AG10803 (cell line): ENCODE data around the gene PLPPR2.
A peak's percentile ranks its signal among the peaks of the same experiment; 100 is the strongest.
"Not testable (repeated sequence)": the region's sequence is repeated elsewhere in the genome, so short reads cannot be mapped to it uniquely, and the experiment has no call there.

Experiments used
- DNase-seq: peaks from one replicate; pipeline ENCODE4 v3.0.0; 2010; ENCODE audit warnings: low read depth
- H3K4me3 ChIP-seq: 2 replicates; pipeline ENCODE4 v1.5.1; 2011; ENCODE audit warnings: mild to moderate bottlenecking, low read length, control low read depth
- TF ChIP-seq, protein P1 (sequence below): conservative IDR thresholded peaks from 2 replicates; pipeline ENCODE4 v1.5.1; 2011; ENCODE audit warnings: mild to moderate bottlenecking, low read length, control low read depth, inconsistent platforms

The PLPPR2 gene

DNA sequence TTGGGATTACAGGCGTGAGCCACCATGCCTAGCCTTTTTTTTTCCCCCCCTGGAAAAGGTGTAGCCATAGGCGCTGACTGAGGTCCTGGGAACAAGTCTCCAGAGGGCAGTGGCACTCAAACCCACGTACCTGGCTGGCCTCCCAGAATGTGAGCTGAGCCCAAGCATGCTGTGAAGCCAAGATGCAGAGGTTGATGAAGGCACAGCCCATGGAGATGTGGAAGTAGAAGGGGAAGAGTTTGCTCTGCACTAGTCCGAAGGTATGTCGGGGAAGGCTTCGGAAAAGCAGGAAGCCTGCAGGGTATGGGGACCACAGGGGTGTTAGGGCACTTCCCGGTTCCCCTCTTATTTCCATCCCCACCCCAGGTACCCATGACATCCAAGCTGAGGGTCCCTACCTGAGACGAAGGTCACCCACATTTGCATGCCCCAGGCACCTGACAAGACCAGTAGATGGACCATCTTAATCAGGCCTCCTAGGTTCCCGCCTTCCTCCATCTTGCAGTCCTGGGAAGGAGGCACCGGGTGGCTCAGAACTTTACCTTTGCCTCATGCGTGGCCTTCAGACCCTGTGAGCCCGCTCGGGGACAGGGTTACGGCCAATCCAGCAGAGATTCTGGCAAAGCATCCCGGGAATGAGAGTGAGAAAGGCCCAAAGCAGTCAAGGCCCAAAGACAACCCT is 10.0 kb upstream of the PLPPR2 start:
- DNase-seq: no peak
- H3K4me3 ChIP-seq: peak overlapping the region; percentile 87
- TF ChIP-seq, protein P1, sequence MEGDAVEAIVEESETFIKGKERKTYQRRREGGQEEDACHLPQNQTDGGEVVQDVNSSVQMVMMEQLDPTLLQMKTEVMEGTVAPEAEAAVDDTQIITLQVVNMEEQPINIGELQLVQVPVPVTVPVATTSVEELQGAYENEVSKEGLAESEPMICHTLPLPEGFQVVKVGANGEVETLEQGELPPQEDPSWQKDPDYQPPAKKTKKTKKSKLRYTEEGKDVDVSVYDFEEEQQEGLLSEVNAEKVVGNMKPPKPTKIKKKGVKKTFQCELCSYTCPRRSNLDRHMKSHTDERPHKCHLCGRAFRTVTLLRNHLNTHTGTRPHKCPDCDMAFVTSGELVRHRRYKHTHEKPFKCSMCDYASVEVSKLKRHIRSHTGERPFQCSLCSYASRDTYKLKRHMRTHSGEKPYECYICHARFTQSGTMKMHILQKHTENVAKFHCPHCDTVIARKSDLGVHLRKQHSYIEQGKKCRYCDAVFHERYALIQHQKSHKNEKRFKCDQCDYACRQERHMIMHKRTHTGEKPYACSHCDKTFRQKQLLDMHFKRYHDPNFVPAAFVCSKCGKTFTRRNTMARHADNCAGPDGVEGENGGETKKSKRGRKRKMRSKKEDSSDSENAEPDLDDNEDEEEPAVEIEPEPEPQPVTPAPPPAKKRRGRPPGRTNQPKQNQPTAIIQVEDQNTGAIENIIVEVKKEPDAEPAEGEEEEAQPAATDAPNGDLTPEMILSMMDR: no peak

DNA sequence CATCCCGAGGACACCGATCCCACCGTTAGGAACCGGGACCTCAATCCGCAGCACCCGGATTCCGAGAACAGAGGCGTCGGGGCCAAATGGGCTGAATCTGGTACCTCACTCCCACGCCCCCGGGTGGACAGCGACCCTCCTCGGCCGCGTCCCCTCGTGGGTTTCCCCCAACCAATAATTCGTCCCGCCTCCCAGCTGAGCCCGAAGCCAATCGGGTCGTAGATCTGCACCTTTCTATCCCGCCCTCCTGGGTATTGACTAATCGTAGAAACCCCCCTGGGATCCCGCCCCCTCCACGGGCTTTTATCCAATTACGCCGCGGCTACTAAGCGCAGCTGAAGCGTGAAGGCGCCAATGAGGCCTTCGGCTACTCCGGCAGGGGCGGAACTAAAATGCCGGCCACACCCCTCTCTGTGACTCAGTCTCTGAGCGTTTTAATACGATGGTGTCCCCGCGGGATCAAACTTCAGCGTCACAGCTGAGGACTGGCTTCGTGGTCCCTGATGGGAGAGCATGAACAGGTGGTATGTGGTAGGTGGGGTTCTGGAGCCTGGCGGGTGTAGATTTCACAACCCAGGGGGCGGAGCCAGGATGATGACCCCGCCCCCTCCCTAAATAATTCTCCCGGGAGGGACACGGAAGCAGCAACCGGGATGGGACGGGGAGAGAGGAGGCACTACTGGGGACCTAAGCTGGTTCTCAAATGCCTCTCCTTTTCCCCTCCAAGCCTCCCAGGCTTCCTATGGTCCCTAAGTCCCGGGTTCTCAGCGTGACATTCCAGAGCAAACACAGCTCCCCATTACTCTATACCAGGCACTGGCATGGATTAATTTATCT is 8.9 kb upstream of the PLPPR2 start, which contains the start of the genes CCDC159 and TMEM205:
Gene CCDC159, plus strand, starts transcription at position 416 of the 837 bp plus-strand sequence. Its CDS starts 88 bp downstream, at position 504.
Gene TMEM205, minus strand, starts transcription at position 165 of the 837 bp plus-strand sequence. CDS start 649 bp downstream, outside the sequence.
- H3K4me3 ChIP-seq: peak within 1 kb of the TSS; percentile 87
- TF ChIP-seq, protein P1: no peak; the same call in 1 of the 2 replicates

GRCh38 chr19:11347546-11348039 is 7.6 kb upstream of the PLPPR2 start:
- DNase-seq: no peak
- no peak overlapping the region for H3K4me3 ChIP-seq
- TF ChIP-seq, protein P1: no peak

More for the DNA sequence above, 8.9 kb upstream of the PLPPR2 start, which contains the start of the genes CCDC159 and TMEM205:
- peak; percentile 99 for DNase-seq

DNA sequence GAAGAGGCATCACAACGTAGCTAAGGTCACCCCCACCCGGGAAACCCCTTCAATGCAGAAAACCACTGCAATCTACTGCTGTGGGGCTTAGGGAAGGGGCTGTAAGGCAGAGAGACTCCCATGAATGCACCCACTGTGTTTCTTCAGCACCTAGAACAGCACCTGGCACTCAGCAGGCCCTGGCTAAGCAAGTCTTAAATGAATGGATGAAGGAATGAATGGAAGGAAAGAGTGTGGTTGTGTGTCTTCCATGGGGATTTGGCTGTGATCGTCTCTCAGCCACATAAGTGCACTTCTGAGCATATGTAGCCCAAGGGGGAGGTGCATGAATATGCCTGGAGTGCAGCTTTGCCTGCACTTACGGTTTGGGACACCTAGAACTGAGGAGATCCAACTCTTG is 6.1 kb upstream of the PLPPR2 start:
- H3K4me3 ChIP-seq: no peak overlapping the region
- TF ChIP-seq, protein P1: no peak
- DNase-seq: no peak

- DNase-seq, H3K4me3 ChIP-seq: not testable (repeated sequence)
Observed at GRCh38 chr19:11354102-11354501, 1.1 kb upstream of the PLPPR2 start.

- peak overlapping the region; percentile 91 for H3K4me3 ChIP-seq
- TF ChIP-seq, protein P1: no peak
- no peak for DNase-seq
Observed at GRCh38 chr19:11356074-11356397, 804 bp downstream of the PLPPR2 start.

- H3K4me3 ChIP-seq: peak overlapping the region; percentile 91; the same call in 1 of the 2 replicates
- DNase-seq: no peak
- TF ChIP-seq, protein P1: no peak
Observed at GRCh38 chr19:11356676-11357550, 1.7 kb downstream of the PLPPR2 start.
